HFFc6 (cell line): ENCODE data around the gene SUCO. TPM values are rescaled to one million over a fixed set of nuclear protein-coding genes. Genes with fewer than 3 reads are reported as not detected.

Experiments
- DNase-seq: peaks from one replicate; pipeline ENCODE4 v3.0.0-alpha.2; 2018
- H3K27ac Mint-ChIP-seq: 2 replicates; pipeline ENCODE4 v1.8.0; 2020; ENCODE audit warnings: mild to moderate bottlenecking, mixed read lengths
- H3K27me3 Mint-ChIP-seq: 2 replicates; pipeline ENCODE4 v1.8.0; 2021; ENCODE audit warnings: mild to moderate bottlenecking, moderate library complexity, mixed read lengths; ENCODE audit not compliant: insufficient read depth
- H3K36me3 Mint-ChIP-seq: 2 replicates; pipeline ENCODE4 v1.8.0; 2021; ENCODE audit warnings: low read depth, mixed read lengths
- H3K4me1 Mint-ChIP-seq: 2 replicates; pipeline ENCODE4 v1.8.0; 2020; ENCODE audit warnings: low read depth, mixed read lengths
- H3K4me3 Mint-ChIP-seq: 2 replicates; pipeline ENCODE4 v1.8.0; 2020; ENCODE audit warnings: mild to moderate bottlenecking, moderate library complexity, mixed read lengths
- H3K9me3 Mint-ChIP-seq: 2 replicates; pipeline ENCODE4 v1.8.0; 2020; ENCODE audit warnings: mild to moderate bottlenecking, mixed read lengths
- CTCF ChIP-seq: fragments of 200-600 bp; sonication (generic); IDR thresholded peaks from 2 replicates; pipeline ENCODE4 v1.5.0; 2021; ENCODE audit warnings: antibody characterized with exemption, mild to moderate bottlenecking
- total RNA-seq, 6 experiments: library from RNA; stranded (reverse); fragmentation: NEBNext Ultra II Directional; extraction: Animal tissue kit (Norgen Biotek cat#: 25700); gene quantifications; 2 replicates in 1 of 6; 3 replicates in 5 of 6; pipeline ENCODE4 v1.2.3, GENCODE V29; 2021

Gene SUCO
- total RNA-seq, 6 experiments from 2014 or later, result 33.9 to 45.2 (median 37.1) TPM

GRCh38 chr1:172551279-172551678, 18.3 kb downstream of the SUCO start:
- H3K4me1 Mint-ChIP-seq, result peaks cover 56% of the 10 kb centered on the region
- TF ChIP-seq CTCF, result no peak
- DNase-seq, result no peak
- no peaks in the 10 kb centered on the region for H3K27me3 Mint-ChIP-seq
- no peak overlapping the region for H3K4me3 Mint-ChIP-seq
- H3K9me3 Mint-ChIP-seq, result no peaks in the 10 kb centered on the region
- peaks cover 11% of the 10 kb centered on the region; the same call in 1 of the 2 replicates for H3K36me3 Mint-ChIP-seq
- H3K27ac Mint-ChIP-seq, result no peak overlapping the region

- DNase-seq, result no peak
- no peak for TF ChIP-seq CTCF
- no peak overlapping the region for H3K27ac Mint-ChIP-seq
- H3K27me3 Mint-ChIP-seq, result no peaks in the 10 kb centered on the region
- no peaks in the 10 kb centered on the region for H3K9me3 Mint-ChIP-seq
- peaks cover 26% of the 10 kb centered on the region for H3K36me3 Mint-ChIP-seq
- H3K4me1 Mint-ChIP-seq, result peaks cover 46% of the 10 kb centered on the region
- H3K4me3 Mint-ChIP-seq, result no peak overlapping the region
Measured at GRCh38 chr1:172554915-172555314, 22.0 kb downstream of the SUCO start.

GRCh38 chr1:172556461-172556860, 23.5 kb downstream of the SUCO start:
- no peaks in the 10 kb centered on the region for H3K27me3 Mint-ChIP-seq

GRCh38 chr1:172557270-172557669, 24.3 kb downstream of the SUCO start:
- Mint-ChIP-seq H3K36me3 (peaks cover 30% of the 10 kb centered on the region), H3K9me3 (no peaks in the 10 kb centered on the region), H3K4me1 (peaks cover 55% of the 10 kb centered on the region), H3K27me3 (no peaks in the 10 kb centered on the region), H3K27ac (no peak overlapping the region), H3K4me3 (no peak overlapping the region)
- no peak for DNase-seq
- no peak for TF ChIP-seq CTCF

More at GRCh38 chr1:172556461-172556860, 23.5 kb downstream of the SUCO start:
- Mint-ChIP-seq H3K9me3 (no peaks in the 10 kb centered on the region), H3K27ac (no peak overlapping the region), H3K36me3 (peaks cover 26% of the 10 kb centered on the region), H3K4me3 (no peak overlapping the region), H3K4me1 (peaks cover 50% of the 10 kb centered on the region)
- no peak for TF ChIP-seq CTCF
- DNase-seq, result no peak

GRCh38 chr1:172559572-172560210, 26.7 kb downstream of the SUCO start:
- peaks cover 2% of the 10 kb centered on the region; the same call in 1 of the 2 replicates for H3K27me3 Mint-ChIP-seq
- H3K4me1 Mint-ChIP-seq, result peaks cover 65% of the 10 kb centered on the region
- DNase-seq, result no peak
- no peaks in the 10 kb centered on the region for H3K9me3 Mint-ChIP-seq
- H3K27ac Mint-ChIP-seq, result no peak overlapping the region
- H3K4me3 Mint-ChIP-seq, result no peak overlapping the region
- no peak for TF ChIP-seq CTCF
- H3K36me3 Mint-ChIP-seq, result peaks cover 51% of the 10 kb centered on the region
